Endothelial cell of umbilical vein (primary cell): ENCODE results near the gene VSIG10.
"Not testable (repeated sequence)": the region's sequence is repeated elsewhere in the genome, so short reads cannot be mapped to it uniquely, and the experiment has no call there.

Experiments used
- EZH2 ChIP-seq: IDR thresholded peaks from 2 replicates; pipeline ENCODE4 v1.6.1; 2012; ENCODE audit warnings: borderline replicate concordance, low read depth, mild to moderate bottlenecking, moderate library complexity, low read length, inconsistent platforms; ENCODE audit not compliant: severe bottlenecking
- POLR2A ChIP-seq: IDR thresholded peaks from 2 replicates; pipeline ENCODE4 v1.6.1; 2012; ENCODE audit warnings: low read depth, mild to moderate bottlenecking, control low read depth, low read length
- TF ChIP-seq, protein P1 (sequence below), 2 donors: IDR thresholded peaks; 1 replicate in 1 of 2; 2 replicates in 1 of 2; pipeline ENCODE4 v1.5.1; 2011; ENCODE audit warnings: low read length in 2 of 2, mild to moderate bottlenecking in 2 of 2, moderate library complexity in 2 of 2, control low read depth in 1 of 2, inconsistent platforms in 1 of 2, low read depth in 1 of 2; ENCODE audit not compliant: insufficient read depth in 1 of 2; ENCODE audit errors: extremely low read depth in 1 of 2
- TF ChIP-seq, protein P2 (sequence below): IDR thresholded peaks from 2 replicates; pipeline ENCODE4 v1.6.1; 2011; ENCODE audit not compliant: insufficient read depth, insufficient read length

DNA sequence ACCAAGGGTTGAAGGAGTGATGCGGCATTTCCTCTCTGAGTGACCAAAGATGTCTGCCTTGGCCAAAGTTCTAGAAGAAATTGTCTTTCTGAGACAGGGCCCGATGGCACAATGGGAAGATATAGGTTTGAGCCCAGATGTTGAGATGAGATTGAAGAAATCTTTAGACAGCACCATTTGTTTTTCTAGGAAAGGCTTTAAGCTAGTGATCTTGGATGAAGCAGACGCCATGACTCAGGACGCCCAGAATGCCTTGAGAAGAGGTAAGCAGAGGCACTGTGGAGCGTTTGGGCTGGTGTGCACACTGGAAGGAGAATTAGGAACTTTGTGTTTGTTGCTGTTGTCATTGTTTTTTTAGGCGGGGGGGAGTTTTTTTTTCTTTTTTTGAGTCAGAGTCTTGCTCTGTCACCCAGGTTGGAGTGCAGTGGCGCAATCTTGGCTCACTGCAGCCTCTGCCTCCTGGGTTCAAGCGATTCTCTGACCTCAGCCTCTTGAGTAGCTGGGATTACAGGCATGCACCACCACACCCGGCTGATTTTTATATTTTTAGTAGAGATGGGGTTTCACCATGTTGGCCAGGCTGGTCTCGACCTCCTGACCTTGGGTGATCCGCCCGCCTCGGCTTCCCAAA is 81.6 kb downstream of the VSIG10 start:
- TF ChIP-seq, protein P1, sequence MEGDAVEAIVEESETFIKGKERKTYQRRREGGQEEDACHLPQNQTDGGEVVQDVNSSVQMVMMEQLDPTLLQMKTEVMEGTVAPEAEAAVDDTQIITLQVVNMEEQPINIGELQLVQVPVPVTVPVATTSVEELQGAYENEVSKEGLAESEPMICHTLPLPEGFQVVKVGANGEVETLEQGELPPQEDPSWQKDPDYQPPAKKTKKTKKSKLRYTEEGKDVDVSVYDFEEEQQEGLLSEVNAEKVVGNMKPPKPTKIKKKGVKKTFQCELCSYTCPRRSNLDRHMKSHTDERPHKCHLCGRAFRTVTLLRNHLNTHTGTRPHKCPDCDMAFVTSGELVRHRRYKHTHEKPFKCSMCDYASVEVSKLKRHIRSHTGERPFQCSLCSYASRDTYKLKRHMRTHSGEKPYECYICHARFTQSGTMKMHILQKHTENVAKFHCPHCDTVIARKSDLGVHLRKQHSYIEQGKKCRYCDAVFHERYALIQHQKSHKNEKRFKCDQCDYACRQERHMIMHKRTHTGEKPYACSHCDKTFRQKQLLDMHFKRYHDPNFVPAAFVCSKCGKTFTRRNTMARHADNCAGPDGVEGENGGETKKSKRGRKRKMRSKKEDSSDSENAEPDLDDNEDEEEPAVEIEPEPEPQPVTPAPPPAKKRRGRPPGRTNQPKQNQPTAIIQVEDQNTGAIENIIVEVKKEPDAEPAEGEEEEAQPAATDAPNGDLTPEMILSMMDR (IDR thresholded peaks at IDR 0.05; ENCODE audit: extremely low read depth in 1 of 2, insufficient read depth in 1 of 2, low read depth in 1 of 2, low read length in 2 of 2) = not testable (repeated sequence)
- TF ChIP-seq, protein P2, sequence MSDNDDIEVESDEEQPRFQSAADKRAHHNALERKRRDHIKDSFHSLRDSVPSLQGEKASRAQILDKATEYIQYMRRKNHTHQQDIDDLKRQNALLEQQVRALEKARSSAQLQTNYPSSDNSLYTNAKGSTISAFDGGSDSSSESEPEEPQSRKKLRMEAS = not testable (repeated sequence)
- not testable (repeated sequence) for TF ChIP-seq POLR2A, EZH2
